ENCODE data around the gene ABCC5. TPM values are rescaled to one million over a fixed set of nuclear protein-coding genes. Genes with fewer than 3 reads are reported as not detected.
A peak's percentile ranks its signal among the peaks of the same experiment; 100 is the strongest.

ABCC5 gene
- total RNA-seq, 1 experiment from 2014 or later = 151 TPM

DNA sequence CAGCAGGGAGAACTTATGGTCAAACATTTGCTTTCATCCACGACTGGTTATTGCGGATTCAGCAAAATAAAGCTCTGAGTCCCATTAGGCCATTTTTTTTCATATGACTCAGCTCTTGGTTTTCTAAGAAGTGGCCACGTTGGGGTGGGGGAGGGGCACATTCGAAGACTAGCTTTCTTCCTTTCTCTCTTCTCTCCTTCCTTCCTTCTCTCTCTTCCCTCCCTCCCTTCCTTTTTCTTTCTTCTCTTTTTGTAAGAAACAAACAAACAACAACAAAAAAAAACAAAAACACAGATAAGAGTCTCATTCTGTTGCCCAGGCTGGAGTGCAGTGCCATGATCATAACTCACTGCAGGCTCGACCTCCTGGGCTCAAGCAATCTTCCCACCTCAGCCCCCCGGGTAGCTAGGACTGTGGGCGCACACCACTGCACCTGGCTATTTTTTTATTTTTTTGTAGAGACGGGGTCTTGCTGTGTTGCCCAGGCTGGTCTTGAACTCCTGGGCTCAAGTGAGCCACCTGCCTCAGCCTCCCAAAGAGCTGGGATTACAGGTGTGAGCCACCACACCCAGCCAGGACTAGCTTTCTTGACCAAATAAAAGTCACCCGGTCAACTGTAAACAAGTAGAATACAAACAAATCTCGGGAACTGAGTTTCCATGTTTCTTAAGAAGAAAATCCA is 41.6 kb downstream of the ABCC5 start:
- no peaks in the 10 kb centered on the region for H3K79me2 ChIP-seq (ENCODE audit: low read depth)
- no peak overlapping the region for H3K4me2 ChIP-seq
- TF ChIP-seq EZH2 (IDR thresholded peaks at IDR 0.05; ENCODE audit: low read depth) = no peak
- TF ChIP-seq, protein P1, sequence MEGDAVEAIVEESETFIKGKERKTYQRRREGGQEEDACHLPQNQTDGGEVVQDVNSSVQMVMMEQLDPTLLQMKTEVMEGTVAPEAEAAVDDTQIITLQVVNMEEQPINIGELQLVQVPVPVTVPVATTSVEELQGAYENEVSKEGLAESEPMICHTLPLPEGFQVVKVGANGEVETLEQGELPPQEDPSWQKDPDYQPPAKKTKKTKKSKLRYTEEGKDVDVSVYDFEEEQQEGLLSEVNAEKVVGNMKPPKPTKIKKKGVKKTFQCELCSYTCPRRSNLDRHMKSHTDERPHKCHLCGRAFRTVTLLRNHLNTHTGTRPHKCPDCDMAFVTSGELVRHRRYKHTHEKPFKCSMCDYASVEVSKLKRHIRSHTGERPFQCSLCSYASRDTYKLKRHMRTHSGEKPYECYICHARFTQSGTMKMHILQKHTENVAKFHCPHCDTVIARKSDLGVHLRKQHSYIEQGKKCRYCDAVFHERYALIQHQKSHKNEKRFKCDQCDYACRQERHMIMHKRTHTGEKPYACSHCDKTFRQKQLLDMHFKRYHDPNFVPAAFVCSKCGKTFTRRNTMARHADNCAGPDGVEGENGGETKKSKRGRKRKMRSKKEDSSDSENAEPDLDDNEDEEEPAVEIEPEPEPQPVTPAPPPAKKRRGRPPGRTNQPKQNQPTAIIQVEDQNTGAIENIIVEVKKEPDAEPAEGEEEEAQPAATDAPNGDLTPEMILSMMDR (conservative IDR thresholded peaks at IDR 0.05) = no peak
- H3F3A ChIP-seq (ENCODE audit: insufficient read depth, low read depth) = peaks cover 20% of the 10 kb centered on the region
- H3K9me2 ChIP-seq (ENCODE audit: insufficient read depth) = no peaks in the 10 kb centered on the region
- H3K36me3 ChIP-seq (ENCODE audit: low read depth) = peaks cover 82% of the 10 kb centered on the region
- no peaks in the 10 kb centered on the region for H3K27me3 ChIP-seq (ENCODE audit: insufficient read depth, low read depth)
- intact Hi-C loops (cut with micrococcal nuclease; ENCODE audit: unreplicated experiment) = no loop called here
- H3K27ac ChIP-seq = no peak overlapping the region; the same call in 1 of the 2 replicates
- H3K4me3 ChIP-seq = no peak overlapping the region
- no peaks in the 10 kb centered on the region; the same call in 1 of the 2 replicates for H3K9me3 ChIP-seq (ENCODE audit: insufficient read depth, low read depth)
- POLR2A ChIA-PET (ENCODE audit: unreplicated experiment) = no interaction called here
- DNase-seq = no peak
- CTCF ChIA-PET = no interaction called here
- H3K4me1 ChIP-seq (replicated peaks; ENCODE audit: insufficient read depth) = 0 out of 2 replicates have a peak, but pooled peaks cover 9% of the 10 kb centered on the region
- H4K20me1 ChIP-seq (ENCODE audit: insufficient read depth) = no peaks in the 10 kb centered on the region
- BruUV-seq (replicated peaks) = no TSS peak
- no peak overlapping the region for H2AFZ ChIP-seq

DNA sequence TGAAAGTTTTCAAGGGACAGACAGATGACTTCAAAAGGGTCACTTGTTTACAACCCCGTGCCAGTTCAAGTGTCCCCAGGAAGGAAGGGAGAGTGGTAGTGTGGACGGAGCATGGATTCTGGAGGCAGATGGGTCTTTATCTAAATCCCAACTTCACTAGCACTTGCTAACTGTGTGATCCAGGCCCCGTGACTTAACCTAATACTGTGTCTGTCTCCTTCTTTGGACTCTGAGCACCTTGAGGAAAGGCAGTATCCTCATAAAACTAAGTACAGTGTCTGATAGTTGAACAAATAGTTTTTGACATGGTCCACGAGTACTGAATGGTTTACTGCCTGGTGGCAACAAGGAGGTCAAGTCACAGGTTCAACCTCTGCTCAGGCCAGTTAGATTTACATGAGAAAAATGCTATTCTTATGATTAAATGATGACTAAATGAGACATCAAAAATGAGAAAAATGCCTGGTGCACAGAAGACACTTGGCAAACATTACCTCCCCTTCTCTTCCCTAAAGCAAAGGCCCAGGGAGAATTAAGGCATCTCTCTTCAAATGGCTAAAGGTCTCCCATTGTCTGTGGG is 48.9 kb downstream of the ABCC5 start:
- H3K27ac ChIP-seq = peak overlapping the region; percentile 99
- CTCF ChIA-PET = interaction anchor here (0.7 kb wide), 1 partner anchor 321 kb away, joined by 7 read pairs; no protein-coding TSS in a partner anchor
- peak overlapping the region; percentile 83 for H3K4me2 ChIP-seq
- no TSS peak for BruUV-seq (replicated peaks)
- no peaks in the 10 kb centered on the region for H3K9me2 ChIP-seq (ENCODE audit: insufficient read depth)
- no peaks in the 10 kb centered on the region for H3K27me3 ChIP-seq (ENCODE audit: insufficient read depth, low read depth)
- peaks cover 47% of the 10 kb centered on the region for H3F3A ChIP-seq (ENCODE audit: insufficient read depth, low read depth)
- no peaks in the 10 kb centered on the region for H3K9me3 ChIP-seq (ENCODE audit: insufficient read depth, low read depth)
- POLR2A ChIA-PET (ENCODE audit: unreplicated experiment) = no interaction called here
- H3K79me2 ChIP-seq (ENCODE audit: low read depth) = peaks cover 19% of the 10 kb centered on the region; the same call in 1 of the 2 replicates
- H3K4me1 ChIP-seq (replicated peaks; ENCODE audit: insufficient read depth) = peaks cover 64% of the 10 kb centered on the region
- H3K36me3 ChIP-seq (ENCODE audit: low read depth) = peaks cover 61% of the 10 kb centered on the region
- no peaks in the 10 kb centered on the region for H4K20me1 ChIP-seq (ENCODE audit: insufficient read depth)
- no peak overlapping the region for H2AFZ ChIP-seq
- TF ChIP-seq EZH2 (IDR thresholded peaks at IDR 0.05; ENCODE audit: low read depth) = no peak
- TF ChIP-seq, protein P1 (conservative IDR thresholded peaks at IDR 0.05) = no peak
- intact Hi-C loops (cut with micrococcal nuclease; ENCODE audit: unreplicated experiment) = no loop called here
- no peak for DNase-seq
- H3K4me3 ChIP-seq = no peak overlapping the region

DNA sequence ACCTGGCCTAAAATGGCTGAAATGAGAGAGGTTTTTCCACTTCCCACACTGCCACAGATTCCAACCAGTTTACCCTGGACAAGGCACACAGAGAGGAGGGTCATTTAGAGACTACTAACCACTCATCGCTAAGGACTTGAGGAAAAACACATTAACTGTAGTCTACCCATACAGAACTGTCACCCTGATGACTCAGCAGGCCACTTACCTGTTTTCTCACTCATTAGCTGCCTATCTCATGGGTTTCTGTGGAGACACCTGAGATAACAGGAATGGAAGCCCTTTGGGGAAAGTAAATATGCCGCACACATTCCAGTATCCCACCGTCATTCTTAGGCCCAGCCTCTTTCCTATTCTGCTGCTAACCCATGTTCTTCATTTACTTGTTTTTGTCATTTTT is 50.0 kb downstream of the ABCC5 start:
- Histone ChIP-seq H3K4me2 (peak overlapping the region; percentile 83), H3F3A (ENCODE audit: insufficient read depth, low read depth) (peaks cover 51% of the 10 kb centered on the region), H3K4me1 (replicated peaks; ENCODE audit: insufficient read depth) (peaks cover 64% of the 10 kb centered on the region), H3K27me3 (ENCODE audit: insufficient read depth, low read depth) (no peaks in the 10 kb centered on the region), H4K20me1 (ENCODE audit: insufficient read depth) (no peaks in the 10 kb centered on the region), H2AFZ (no peak overlapping the region), H3K4me3 (peak overlapping the region; percentile 43), H3K36me3 (ENCODE audit: low read depth) (peaks cover 64% of the 10 kb centered on the region), H3K27ac (peak overlapping the region; percentile 99), H3K9me3 (ENCODE audit: insufficient read depth, low read depth) (no peaks in the 10 kb centered on the region), H3K79me2 (ENCODE audit: low read depth) (peaks cover 21% of the 10 kb centered on the region; the same call in 1 of the 2 replicates), H3K9me2 (ENCODE audit: insufficient read depth) (no peaks in the 10 kb centered on the region)
- TF ChIP-seq, protein P1 (conservative IDR thresholded peaks at IDR 0.05) = no peak
- no peak for TF ChIP-seq EZH2 (IDR thresholded peaks at IDR 0.05; ENCODE audit: low read depth)
- BruUV-seq (replicated peaks) = no TSS peak
- intact Hi-C loops (cut with micrococcal nuclease; ENCODE audit: unreplicated experiment) = loop anchor here (1.0 to 2.0 kb wide), 2 partner anchors 39 to 209 kb away; no protein-coding TSS in a partner anchor
- POLR2A ChIA-PET (ENCODE audit: unreplicated experiment) = interaction anchor here (0.6 kb wide), 1 partner anchor 1552 kb away, joined by 3 read pairs; no protein-coding TSS in a partner anchor
- peak; percentile 83 to 100 for DNase-seq
- CTCF ChIA-PET = interaction anchor here (0.6 kb wide), 1 partner anchor 488 kb away, joined by 3 read pairs; no protein-coding TSS in a partner anchor

All from PC-9 (cell line).